Liver (tissue), 9 donors: ENCODE data around the gene CADM3. TPM values are rescaled to one million over a fixed set of nuclear protein-coding genes. Genes with fewer than 3 reads are reported as not detected.
A peak's percentile ranks its signal among the peaks of the same experiment; 100 is the strongest.

Experiments used
- DNase-seq: peaks from one replicate; pipeline ENCODE4 v3.0.0-alpha.2; 2017; ENCODE audit warnings: low spot score
- H3K27ac ChIP-seq, 2 donors: one replicate each; pipeline ENCODE4 v1.7.0; 2013; ENCODE audit warnings: inconsistent platforms in 2 of 2, low read length in 2 of 2, control low read depth in 1 of 2, low read depth in 1 of 2, mild to moderate bottlenecking in 1 of 2
- H3K27me3 ChIP-seq, 4 donors: one replicate each; pipeline versions ENCODE4 v1.6.1 to v1.7.0; 2013; ENCODE audit warnings: low read length in 3 of 4, inconsistent platforms in 1 of 4, mild to moderate bottlenecking in 1 of 4, moderate library complexity in 1 of 4; ENCODE audit not compliant: control insufficient read depth in 4 of 4, insufficient read depth in 4 of 4
- H3K36me3 ChIP-seq, 4 donors: one replicate each; pipeline versions ENCODE4 v1.6.1 to v1.7.0; 2013; ENCODE audit warnings: low read length in 3 of 4, mild to moderate bottlenecking in 3 of 4, low read depth in 1 of 4, moderate library complexity in 1 of 4; ENCODE audit not compliant: control insufficient read depth in 4 of 4, insufficient read depth in 3 of 4
- H3K4me1 ChIP-seq, 4 donors: one replicate each; pipeline versions ENCODE4 v1.6.1 to v1.7.0; 2013; ENCODE audit warnings: low read length in 3 of 4, mild to moderate bottlenecking in 3 of 4, moderate library complexity in 1 of 4; ENCODE audit not compliant: control insufficient read depth in 4 of 4, insufficient read depth in 4 of 4
- H3K4me3 ChIP-seq, 3 donors: one replicate each; pipeline versions ENCODE4 v1.6.1 to v1.7.0; 2013; ENCODE audit warnings: low read length in 3 of 3, control low read depth in 1 of 3, low read depth in 1 of 3, mild to moderate bottlenecking in 1 of 3
- H3K9ac ChIP-seq, 2 donors: one replicate each; pipeline ENCODE4 v1.7.0; 2013; ENCODE audit warnings: low read length in 2 of 2, mild to moderate bottlenecking in 2 of 2, moderate library complexity in 2 of 2, control low read depth in 1 of 2, low read depth in 1 of 2
- H3K9me3 ChIP-seq, 4 donors: one replicate each; pipeline versions ENCODE4 v1.6.1 to v1.7.0; 2013; ENCODE audit warnings: low read length in 3 of 4; ENCODE audit not compliant: control insufficient read depth in 4 of 4
- ATF3 ChIP-seq: IDR thresholded peaks from 2 replicates; pipeline ENCODE4 v1.6.1; 2016; ENCODE audit warnings: antibody characterized with exemption
- EGR1 ChIP-seq, 2 donors: IDR thresholded peaks; 2 replicates each; pipeline ENCODE4 v1.6.1; 2016 to 2018; ENCODE audit warnings: antibody characterized with exemption in 2 of 2, low read depth in 2 of 2
- FOXA1 ChIP-seq: IDR thresholded peaks from 2 replicates; pipeline ENCODE4 v1.6.1; 2016; ENCODE audit warnings: antibody characterized with exemption
- FOXA2 ChIP-seq: IDR thresholded peaks from 2 replicates; pipeline ENCODE4 v1.6.1; 2016; ENCODE audit warnings: antibody characterized with exemption
- GABPA ChIP-seq, 2 donors: IDR thresholded peaks in 1 of 2; conservative IDR thresholded peaks in 1 of 2; 2 replicates each; pipeline ENCODE4 v1.6.1; 2016; ENCODE audit warnings: antibody characterized with exemption in 2 of 2, mild to moderate bottlenecking in 1 of 2, moderate library complexity in 1 of 2
- HNF4A ChIP-seq, 2 donors: conservative IDR thresholded peaks; 2 replicates each; pipeline ENCODE4 v1.6.1; 2016; ENCODE audit warnings: antibody characterized with exemption in 2 of 2, mild to moderate bottlenecking in 2 of 2
- HNF4G ChIP-seq: IDR thresholded peaks from 2 replicates; pipeline ENCODE4 v1.6.1; 2016; ENCODE audit warnings: antibody characterized with exemption
- JUND ChIP-seq, 2 donors: IDR thresholded peaks; 2 replicates each; pipeline ENCODE4 v1.6.1; 2016; ENCODE audit warnings: antibody characterized with exemption in 2 of 2
- NR2F2 ChIP-seq: IDR thresholded peaks from 2 replicates; pipeline ENCODE4 v1.6.1; 2016; ENCODE audit warnings: antibody characterized with exemption
- RAD21 ChIP-seq, 2 donors: IDR thresholded peaks; 2 replicates each; pipeline ENCODE4 v1.6.1; 2016; ENCODE audit warnings: antibody characterized with exemption in 2 of 2, mild to moderate bottlenecking in 2 of 2
- REST ChIP-seq: IDR thresholded peaks from 2 replicates; pipeline ENCODE4 v1.6.1; 2016; ENCODE audit warnings: antibody characterized with exemption, mild to moderate bottlenecking
- SP1 ChIP-seq: IDR thresholded peaks from 2 replicates; pipeline ENCODE4 v1.6.1; 2018; ENCODE audit warnings: antibody characterized with exemption, mild to moderate bottlenecking
- TAF1 ChIP-seq: conservative IDR thresholded peaks from 2 replicates; pipeline ENCODE4 v1.6.1; 2016; ENCODE audit warnings: antibody characterized with exemption, mild to moderate bottlenecking
- YY1 ChIP-seq: IDR thresholded peaks from 2 replicates; pipeline ENCODE4 v1.6.1; 2016; ENCODE audit warnings: antibody characterized with exemption, mild to moderate bottlenecking
- WGBS: extraction: QIAGEN DNeasy Blood & Tissue Kit; methylation state at CpG from one replicate; pipeline ENCODE4 v1.1.7; 2013; 5-methylcytosine and 5-hydroxymethylcytosine counted together
- polyA plus RNA-seq, 2 donors: library from polyadenylated mRNA; stranded (reverse) in 1 of 2; unstranded in 1 of 2; fragments of 200-250 nt in 1 of 2; fragments of >200 nt in 1 of 2; fragmentation: Nextera tagmentation in 1 of 2; extraction: Ambion mirVana in 1 of 2; gene quantifications; one replicate each; pipeline versions ENCODE4 v1.2.1 to v1.2.3, GENCODE V29; 2013 to 2015
- total RNA-seq, 2 donors: library from RNA; depleted of rRNA; stranded (reverse); fragments of >200 nt; gene quantifications; one replicate each; pipeline ENCODE4 v1.2.3, GENCODE V29; 2014
- TF ChIP-seq, protein P1 (sequence below): fragments of 150-350 bp; IDR thresholded peaks from 2 replicates; pipeline ENCODE4 v1.5.1; 2017; ENCODE audit warnings: improper control_type of control experiment, low read depth, low read length; ENCODE audit not compliant: missing input control
- TF ChIP-seq, protein P2 (sequence below): IDR thresholded peaks from 2 replicates; pipeline ENCODE4 v1.6.1; 2016; ENCODE audit warnings: antibody characterized with exemption
- TF ChIP-seq, protein P3 (sequence below): IDR thresholded peaks from 2 replicates; pipeline ENCODE4 v1.6.1; 2016; ENCODE audit warnings: antibody characterized with exemption
- donor health status: healthy.
- donor health status: healthy.
- donor health status: healthy.
- donor health status: healthy.
- donor health status: healthy.

The CADM3 gene
- total and polyA plus RNA-seq, 4 donors = 0.14 to 0.25 (median 0.16) TPM

DNA sequence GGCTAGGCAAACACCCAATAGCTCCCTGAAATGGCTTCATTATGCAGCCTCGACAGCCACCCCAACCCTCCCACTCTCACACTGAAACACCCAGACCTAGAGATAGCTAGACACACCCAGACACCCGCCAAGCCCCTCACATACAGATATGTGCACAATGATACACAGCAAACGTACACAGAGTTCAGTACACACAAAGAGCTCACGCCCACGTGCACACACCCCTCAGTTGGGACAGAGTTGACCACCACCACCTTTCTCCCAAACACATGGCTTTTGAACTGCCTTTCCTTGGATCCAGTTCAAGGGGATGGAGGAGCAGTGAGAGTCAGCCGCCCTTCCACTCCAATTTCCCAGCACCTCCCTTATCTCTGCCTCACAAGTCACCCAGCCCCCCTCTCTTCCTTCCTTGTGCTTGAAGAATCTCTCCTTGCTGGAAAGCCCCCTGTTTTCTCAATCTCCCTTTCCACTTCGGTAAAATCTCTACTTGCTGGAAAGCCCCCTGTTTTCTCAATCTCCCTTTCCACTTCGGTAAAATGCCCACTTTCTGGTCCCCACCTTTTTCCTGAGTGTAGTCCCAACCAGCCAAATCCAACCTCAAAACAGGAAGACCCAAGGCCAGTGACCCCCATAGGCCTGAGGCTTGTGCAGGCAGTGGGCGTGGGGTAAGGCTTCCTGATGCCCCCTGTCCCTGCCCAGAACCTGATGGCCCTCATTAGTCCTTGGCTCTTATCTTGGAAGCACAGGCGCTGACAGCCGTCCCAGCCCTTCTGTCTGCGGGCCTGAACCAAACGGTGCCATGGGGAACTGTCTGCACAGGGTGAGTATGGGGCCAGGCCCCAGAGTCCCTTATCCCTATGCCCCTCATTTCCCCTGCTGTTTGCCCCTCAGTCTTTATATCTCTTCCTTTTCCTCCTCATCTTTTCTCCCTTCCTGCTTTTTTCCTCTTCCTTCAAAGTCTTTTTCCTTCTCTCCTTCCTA lies 33.0 kb downstream of the CADM3 start, which contains the start of gene ACKR1:
TSS of gene ACKR1 (plus strand) at position 715 of the 981 bp plus-strand sequence. CDS start at position 800, 85 bp downstream.
- H3K36me3 ChIP-seq = no peaks in the 10 kb centered on the region
- H3K4me3 ChIP-seq = no peak within 1 kb of the TSS
- peak; percentile 77 for DNase-seq
- H3K4me1 ChIP-seq = no peaks in the 10 kb centered on the region
- WGBS = 58% methylated on average over 13 of the region's 13 CpGs
- H3K9me3 ChIP-seq = no peaks in the 10 kb centered on the region
- TF ChIP-seq, protein P1, sequence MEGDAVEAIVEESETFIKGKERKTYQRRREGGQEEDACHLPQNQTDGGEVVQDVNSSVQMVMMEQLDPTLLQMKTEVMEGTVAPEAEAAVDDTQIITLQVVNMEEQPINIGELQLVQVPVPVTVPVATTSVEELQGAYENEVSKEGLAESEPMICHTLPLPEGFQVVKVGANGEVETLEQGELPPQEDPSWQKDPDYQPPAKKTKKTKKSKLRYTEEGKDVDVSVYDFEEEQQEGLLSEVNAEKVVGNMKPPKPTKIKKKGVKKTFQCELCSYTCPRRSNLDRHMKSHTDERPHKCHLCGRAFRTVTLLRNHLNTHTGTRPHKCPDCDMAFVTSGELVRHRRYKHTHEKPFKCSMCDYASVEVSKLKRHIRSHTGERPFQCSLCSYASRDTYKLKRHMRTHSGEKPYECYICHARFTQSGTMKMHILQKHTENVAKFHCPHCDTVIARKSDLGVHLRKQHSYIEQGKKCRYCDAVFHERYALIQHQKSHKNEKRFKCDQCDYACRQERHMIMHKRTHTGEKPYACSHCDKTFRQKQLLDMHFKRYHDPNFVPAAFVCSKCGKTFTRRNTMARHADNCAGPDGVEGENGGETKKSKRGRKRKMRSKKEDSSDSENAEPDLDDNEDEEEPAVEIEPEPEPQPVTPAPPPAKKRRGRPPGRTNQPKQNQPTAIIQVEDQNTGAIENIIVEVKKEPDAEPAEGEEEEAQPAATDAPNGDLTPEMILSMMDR = no peak
- TF ChIP-seq FOXA1 (no peak), NR2F2 (no peak), RAD21 (IDR thresholded peaks at IDR 0.05) (no peak), TAF1 (no peak), REST (no peak), GABPA (IDR thresholded peaks at IDR 0.05 in 1 of 2, conservative IDR thresholded peaks at IDR 0.05 in 1 of 2) (no peak), YY1 (no peak), JUND (IDR thresholded peaks at IDR 0.05) (no peak), EGR1 (IDR thresholded peaks at IDR 0.05; ENCODE audit: low read depth in 2 of 2) (no peak), HNF4A (conservative IDR thresholded peaks at IDR 0.05) (no peak)
- TF ChIP-seq, protein P2, sequence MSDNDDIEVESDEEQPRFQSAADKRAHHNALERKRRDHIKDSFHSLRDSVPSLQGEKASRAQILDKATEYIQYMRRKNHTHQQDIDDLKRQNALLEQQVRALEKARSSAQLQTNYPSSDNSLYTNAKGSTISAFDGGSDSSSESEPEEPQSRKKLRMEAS = no peak
- TF ChIP-seq, protein P3, sequence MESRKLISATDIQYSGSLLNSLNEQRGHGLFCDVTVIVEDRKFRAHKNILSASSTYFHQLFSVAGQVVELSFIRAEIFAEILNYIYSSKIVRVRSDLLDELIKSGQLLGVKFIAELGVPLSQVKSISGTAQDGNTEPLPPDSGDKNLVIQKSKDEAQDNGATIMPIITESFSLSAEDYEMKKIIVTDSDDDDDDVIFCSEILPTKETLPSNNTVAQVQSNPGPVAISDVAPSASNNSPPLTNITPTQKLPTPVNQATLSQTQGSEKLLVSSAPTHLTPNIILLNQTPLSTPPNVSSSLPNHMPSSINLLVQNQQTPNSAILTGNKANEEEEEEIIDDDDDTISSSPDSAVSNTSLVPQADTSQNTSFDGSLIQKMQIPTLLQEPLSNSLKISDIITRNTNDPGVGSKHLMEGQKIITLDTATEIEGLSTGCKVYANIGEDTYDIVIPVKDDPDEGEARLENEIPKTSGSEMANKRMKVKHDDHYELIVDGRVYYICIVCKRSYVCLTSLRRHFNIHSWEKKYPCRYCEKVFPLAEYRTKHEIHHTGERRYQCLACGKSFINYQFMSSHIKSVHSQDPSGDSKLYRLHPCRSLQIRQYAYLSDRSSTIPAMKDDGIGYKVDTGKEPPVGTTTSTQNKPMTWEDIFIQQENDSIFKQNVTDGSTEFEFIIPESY = no peak
- H3K9ac ChIP-seq = no peak within 1 kb of the TSS
- H3K27ac ChIP-seq = no peak within 1 kb of the TSS
- H3K27me3 ChIP-seq = no peaks in the 10 kb centered on the region

DNA sequence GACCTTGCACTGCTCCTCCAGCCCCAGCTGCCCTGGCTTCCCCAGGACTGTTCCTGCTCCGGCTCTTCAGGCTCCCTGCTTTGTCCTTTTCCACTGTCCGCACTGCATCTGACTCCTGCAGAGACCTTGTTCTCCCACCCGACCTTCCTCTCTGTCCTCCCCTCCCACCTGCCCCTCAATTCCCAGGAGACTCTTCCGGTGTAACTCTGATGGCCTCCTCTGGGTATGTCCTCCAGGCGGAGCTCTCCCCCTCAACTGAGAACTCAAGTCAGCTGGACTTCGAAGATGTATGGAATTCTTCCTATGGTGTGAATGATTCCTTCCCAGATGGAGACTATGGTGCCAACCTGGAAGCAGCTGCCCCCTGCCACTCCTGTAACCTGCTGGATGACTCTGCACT lies 33.8 kb downstream of the CADM3 start:
- Histone ChIP-seq H3K27ac (no peak overlapping the region), H3K9ac (no peak overlapping the region)
- WGBS = 67% methylated on average over 6 of the region's 6 CpGs
- TF ChIP-seq, protein P1 = no peak
- TF ChIP-seq, protein P3 = no peak
- no peak for TF ChIP-seq JUND (IDR thresholded peaks at IDR 0.05)
- TF ChIP-seq SP1 = no peak
- no peak for TF ChIP-seq TAF1
- TF ChIP-seq YY1 = no peak
- no peak for TF ChIP-seq FOXA2
- TF ChIP-seq RAD21 (IDR thresholded peaks at IDR 0.05) = no peak
- no peak for TF ChIP-seq HNF4G
- no peak for TF ChIP-seq ATF3
- no peak for TF ChIP-seq HNF4A (conservative IDR thresholded peaks at IDR 0.05)
- TF ChIP-seq, protein P2 = no peak

More for the DNA sequence above, 33.8 kb downstream of the CADM3 start:
- DNase-seq = peak; percentile 50
- no peak overlapping the region for H3K4me3 ChIP-seq
- no peaks in the 10 kb centered on the region for H3K4me1 ChIP-seq
- H3K9me3 ChIP-seq = no peaks in the 10 kb centered on the region
- H3K36me3 ChIP-seq = no peaks in the 10 kb centered on the region
- no peaks in the 10 kb centered on the region for H3K27me3 ChIP-seq
